ENCODE measurements around the gene ZNF362.

The ZNF362 gene

GRCh38 chr1:33270379-33270778, 14.1 kb downstream of the ZNF362 start:
- Histone ChIP-seq H3K27me3 (replicated peaks; ENCODE audit: control insufficient read depth, insufficient read depth, low read length) (no peaks in the 10 kb centered on the region), H3K4me3 (replicated peaks; ENCODE audit: low read depth, low read length) (no peak overlapping the region), H3K36me3 (ENCODE audit: control insufficient read depth, insufficient read depth, low read length) (no peaks in the 10 kb centered on the region)
- TF ChIP-seq CTCF (IDR thresholded peaks at IDR 0.05; ENCODE audit: insufficient read depth, low read length, poor library complexity, severe bottlenecking), result no peak
- DNase-seq (ENCODE audit: extremely low read depth, insufficient read length), result no peak

- DNase-seq (ENCODE audit: extremely low read depth, insufficient read length), result no peak
- no peak overlapping the region for H3K4me3 ChIP-seq (replicated peaks; ENCODE audit: low read depth, low read length)
- no peaks in the 10 kb centered on the region for H3K27me3 ChIP-seq (replicated peaks; ENCODE audit: control insufficient read depth, insufficient read depth, low read length)
- TF ChIP-seq CTCF (IDR thresholded peaks at IDR 0.05; ENCODE audit: insufficient read depth, low read length, poor library complexity, severe bottlenecking), result no peak
- no peaks in the 10 kb centered on the region for H3K36me3 ChIP-seq (ENCODE audit: control insufficient read depth, insufficient read depth, low read length)
These were observed 14.6 kb downstream of the ZNF362 start for GRCh38 chr1:33270808-33271465.

GRCh38 chr1:33271666-33272505, 15.6 kb downstream of the ZNF362 start:
- TF ChIP-seq CTCF (IDR thresholded peaks at IDR 0.05; ENCODE audit: insufficient read depth, low read length, poor library complexity, severe bottlenecking), result no peak
- Histone ChIP-seq H3K4me3 (replicated peaks; ENCODE audit: low read depth, low read length) (no peak overlapping the region), H3K36me3 (ENCODE audit: control insufficient read depth, insufficient read depth, low read length) (no peaks in the 10 kb centered on the region), H3K27me3 (replicated peaks; ENCODE audit: control insufficient read depth, insufficient read depth, low read length) (no peaks in the 10 kb centered on the region)
- DNase-seq (ENCODE audit: extremely low read depth, insufficient read length), result no peak

- no peaks in the 10 kb centered on the region for H3K27me3 ChIP-seq (replicated peaks; ENCODE audit: control insufficient read depth, insufficient read depth, low read length)
- no peak for TF ChIP-seq CTCF (IDR thresholded peaks at IDR 0.05; ENCODE audit: insufficient read depth, low read length, poor library complexity, severe bottlenecking)
- no peak overlapping the region for H3K4me3 ChIP-seq (replicated peaks; ENCODE audit: low read depth, low read length)
- no peaks in the 10 kb centered on the region for H3K36me3 ChIP-seq (ENCODE audit: control insufficient read depth, insufficient read depth, low read length)
- DNase-seq (ENCODE audit: extremely low read depth, insufficient read length), result no peak
These were observed 16.2 kb downstream of the ZNF362 start for GRCh38 chr1:33272509-33272908.

GRCh38 chr1:33272930-33273329, 16.6 kb downstream of the ZNF362 start:
- Histone ChIP-seq H3K27me3 (replicated peaks; ENCODE audit: control insufficient read depth, insufficient read depth, low read length) (no peaks in the 10 kb centered on the region), H3K4me3 (replicated peaks; ENCODE audit: low read depth, low read length) (no peak overlapping the region), H3K36me3 (ENCODE audit: control insufficient read depth, insufficient read depth, low read length) (no peaks in the 10 kb centered on the region)
- no peak for DNase-seq (ENCODE audit: extremely low read depth, insufficient read length)
- TF ChIP-seq CTCF (IDR thresholded peaks at IDR 0.05; ENCODE audit: insufficient read depth, low read length, poor library complexity, severe bottlenecking), result no peak

Measured in GM06990 (cell line).